CD4-positive, alpha-beta T cell (primary cell): Measurements from ENCODE around the gene IFT57. TPM values are rescaled to one million over a fixed set of nuclear protein-coding genes. Genes with fewer than 3 reads are reported as not detected.

ENCODE experiments used
- ATAC-seq: fragments of 200-7000 bp; cut with Tn5 transposase; one replicate; pipeline ENCODE4 v1.10.0; 2022; ENCODE audit warnings: mild to moderate bottlenecking; ENCODE audit not compliant: poor library complexity
- CTCF ChIA-PET: fragments of 350-600 bp; sonication (Branson Sonifier 250); formaldehyde crosslinking; loops from one replicate; lab custom pipeline; 2021; ENCODE audit warnings: antibody characterized with exemption, inconsistent platforms; lab: Charles Lee
- POLR2A ChIA-PET: fragments of 350-600 bp; sonication (Branson Sonifier 250); formaldehyde crosslinking; loops from one replicate; lab custom pipeline; 2021; ENCODE audit warnings: antibody characterized with exemption, inconsistent platforms; lab: Charles Lee
- DNase-seq, 14 experiments: peaks; one replicate each; pipeline ENCODE4 v3.0.0-alpha.2; 2013 to 2020; ENCODE audit warnings: mixed read lengths in 2 of 14
- H3K27ac ChIP-seq, 2 donors: one replicate each; pipeline versions ENCODE4 v1.5.1 to v1.7.0; 2013; ENCODE audit warnings: low read length in 2 of 2, low read depth in 1 of 2, mild to moderate bottlenecking in 1 of 2
- H3K27me3 ChIP-seq, 2 experiments: 1 replicate in 1 of 2; 2 replicates in 1 of 2; pipeline versions ENCODE4 v1.6.1 to v1.7.0; 2013; ENCODE audit warnings: low read length in 2 of 2, control low read depth in 1 of 2, mild to moderate bottlenecking in 1 of 2, moderate library complexity in 1 of 2; ENCODE audit not compliant: insufficient read depth in 2 of 2, control insufficient read depth in 1 of 2
- H3K36me3 ChIP-seq: one replicate; pipeline ENCODE4 v1.6.1; 2013; ENCODE audit warnings: low read length, control low read depth; ENCODE audit not compliant: insufficient read depth
- H3K4me1 ChIP-seq: one replicate; pipeline ENCODE4 v1.6.1; 2013; ENCODE audit warnings: low read length, control low read depth; ENCODE audit not compliant: insufficient read depth
- H3K4me3 ChIP-seq: one replicate; pipeline ENCODE4 v1.5.1; 2013; ENCODE audit warnings: mild to moderate bottlenecking, low read length, moderate library complexity
- H3K9me3 ChIP-seq, 2 experiments: 1 replicate in 1 of 2; 2 replicates in 1 of 2; pipeline versions ENCODE4 v1.6.1 to v1.7.0; 2013; ENCODE audit warnings: low read length in 2 of 2, mild to moderate bottlenecking in 2 of 2, control low read depth in 1 of 2, moderate library complexity in 1 of 2; ENCODE audit not compliant: control insufficient read depth in 1 of 2, insufficient read depth in 1 of 2
- H3K27ac Mint-ChIP-seq: one replicate; pipeline ENCODE4 v1.8.0; 2020; ENCODE audit warnings: mixed read lengths
- H3K27me3 Mint-ChIP-seq: one replicate; pipeline ENCODE4 v1.8.0; 2021; ENCODE audit warnings: mixed read lengths
- H3K36me3 Mint-ChIP-seq: one replicate; pipeline ENCODE4 v1.8.0; 2021; ENCODE audit warnings: low read depth, mixed read lengths
- H3K4me1 Mint-ChIP-seq: one replicate; pipeline ENCODE4 v1.8.0; 2021; ENCODE audit warnings: low read depth, mixed read lengths
- H3K4me3 Mint-ChIP-seq: one replicate; pipeline ENCODE4 v1.8.0; 2020; ENCODE audit warnings: mild to moderate bottlenecking, mixed read lengths
- H3K9me3 Mint-ChIP-seq: one replicate; pipeline ENCODE4 v1.8.0; 2020; ENCODE audit warnings: mixed read lengths
- CTCF ChIP-seq: fragments of 200-600 bp; IDR thresholded peaks from one replicate; pipeline ENCODE4 v1.8.0; 2022; ENCODE audit warnings: antibody characterized with exemption, mild to moderate bottlenecking
- intact Hi-C, 2 experiments: fragments of 100-400 bp; cut with DNase I in 1 of 2; cut with micrococcal nuclease in 1 of 2; formaldehyde crosslinking; loops; one replicate each; pipeline versions ENCODE4 v1.15.1 to v1.9.0; 2023 to 2025; cut with DNase I, micrococcal nuclease
- total RNA-seq, 174 experiments: library from RNA in 2 of 174; stranded (reverse) in 2 of 174; gene quantifications; one replicate each; pipeline ENCODE4 v1.2.3 and lab custom pipeline; 2021 to 2026

IFT57 gene
- total RNA-seq, 2 experiments from 2014 or later = 56.6 to 58.6 TPM

GRCh38 chr3:108201258-108201657 lies 21.0 kb downstream of the IFT57 start:
- Mint-ChIP-seq H3K36me3 (peaks cover 37% of the 10 kb centered on the region), H3K27ac (no peak overlapping the region), H3K27me3 (no peaks in the 10 kb centered on the region), H3K4me1 (peaks cover 9% of the 10 kb centered on the region), H3K9me3 (no peaks in the 10 kb centered on the region), H3K4me3 (no peak overlapping the region)
- H3K36me3 ChIP-seq = peaks cover 7% of the 10 kb centered on the region
- intact Hi-C loops = no loop called here
- no peak overlapping the region for H3K27ac ChIP-seq
- no peaks in the 10 kb centered on the region for H3K4me1 ChIP-seq
- no peaks in the 10 kb centered on the region for H3K9me3 ChIP-seq
- no peak overlapping the region for H3K4me3 ChIP-seq
- TF ChIP-seq CTCF = no peak
- H3K27me3 ChIP-seq = no peaks in the 10 kb centered on the region
- ATAC-seq (no peak), DNase-seq (no peak)
- POLR2A ChIA-PET = interaction anchor here (0.7 kb wide), 1 partner anchor 15 kb away, joined by 3 read pairs; no protein-coding TSS in a partner anchor
- CTCF ChIA-PET = no interaction called here

GRCh38 chr3:108200578-108200977 lies 21.6 kb downstream of the IFT57 start:
- ATAC-seq = no peak
- Mint-ChIP-seq H3K36me3 (peaks cover 37% of the 10 kb centered on the region), H3K9me3 (no peaks in the 10 kb centered on the region), H3K27ac (no peak overlapping the region), H3K27me3 (no peaks in the 10 kb centered on the region), H3K4me3 (no peak overlapping the region), H3K4me1 (peaks cover 9% of the 10 kb centered on the region)
- no peak overlapping the region for H3K4me3 ChIP-seq
- no peak overlapping the region for H3K27ac ChIP-seq
- DNase-seq = no peak
- H3K36me3 ChIP-seq = peaks cover 4% of the 10 kb centered on the region
- intact Hi-C loops = no loop called here
- POLR2A ChIA-PET = no interaction called here
- no peaks in the 10 kb centered on the region for H3K27me3 ChIP-seq
- no peaks in the 10 kb centered on the region for H3K9me3 ChIP-seq
- no peak for TF ChIP-seq CTCF
- CTCF ChIA-PET = no interaction called here
- H3K4me1 ChIP-seq = no peaks in the 10 kb centered on the region

GRCh38 chr3:108200024-108200423 lies 22.2 kb downstream of the IFT57 start:
- no peak for ATAC-seq
- peaks cover 37% of the 10 kb centered on the region for H3K36me3 Mint-ChIP-seq
- POLR2A ChIA-PET = no interaction called here

More at GRCh38 chr3:108200024-108200423, 22.2 kb downstream of the IFT57 start:
- Histone ChIP-seq H3K36me3 (peaks cover 4% of the 10 kb centered on the region), H3K4me1 (no peaks in the 10 kb centered on the region), H3K27ac (no peak overlapping the region), H3K27me3 (no peaks in the 10 kb centered on the region), H3K9me3 (no peaks in the 10 kb centered on the region), H3K4me3 (no peak overlapping the region)
- H3K27me3 Mint-ChIP-seq = no peaks in the 10 kb centered on the region
- H3K4me1 Mint-ChIP-seq = peaks cover 9% of the 10 kb centered on the region
- DNase-seq = no peak
- no peak for TF ChIP-seq CTCF
- H3K4me3 Mint-ChIP-seq = no peak overlapping the region
- no peak overlapping the region for H3K27ac Mint-ChIP-seq
- H3K9me3 Mint-ChIP-seq = no peaks in the 10 kb centered on the region
- CTCF ChIA-PET = no interaction called here
- intact Hi-C loops = no loop called here
